Measurements from ENCODE around the gene ATG9B. TPM values are rescaled to one million over a fixed set of nuclear protein-coding genes. Genes with fewer than 3 reads are reported as not detected.

The ATG9B gene
- total and polyA plus RNA-seq, 9 of the 15 experiments (the other 6 are each of a cell fraction or from before 2014, with no cell fraction given), result 0.29 to 8.0 (median 2.1) TPM

- TF ChIP-seq YY1 (IDR thresholded peaks at IDR 0.05; ENCODE audit: borderline replicate concordance in 1 of 3, control insufficient read depth in 1 of 3, extremely low read depth in 1 of 3, insufficient read depth in 3 of 3, insufficient read length in 1 of 3, insufficient replicate concordance in 2 of 3, low read depth in 1 of 3, low read length in 2 of 3), result peak in 2 of 3 experiments; percentile 42 to 71
- TF ChIP-seq CHD7 (IDR thresholded peaks at IDR 0.05; ENCODE audit: low read depth, low read length), result peak; percentile 15
- TF ChIP-seq GABPB1 (CRISPR knock-in tag; IDR thresholded peaks at IDR 0.05), result peak; percentile 73
- TF ChIP-seq CAMTA2 (CRISPR knock-in tag; conservative IDR thresholded peaks at IDR 0.05), result 0 out of 2 replicates have a peak, but pooled peaks have one; percentile 19
- TF ChIP-seq, protein P1, sequence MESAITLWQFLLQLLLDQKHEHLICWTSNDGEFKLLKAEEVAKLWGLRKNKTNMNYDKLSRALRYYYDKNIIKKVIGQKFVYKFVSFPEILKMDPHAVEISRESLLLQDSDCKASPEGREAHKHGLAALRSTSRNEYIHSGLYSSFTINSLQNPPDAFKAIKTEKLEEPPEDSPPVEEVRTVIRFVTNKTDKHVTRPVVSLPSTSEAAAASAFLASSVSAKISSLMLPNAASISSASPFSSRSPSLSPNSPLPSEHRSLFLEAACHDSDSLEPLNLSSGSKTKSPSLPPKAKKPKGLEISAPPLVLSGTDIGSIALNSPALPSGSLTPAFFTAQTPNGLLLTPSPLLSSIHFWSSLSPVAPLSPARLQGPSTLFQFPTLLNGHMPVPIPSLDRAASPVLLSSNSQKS (CRISPR knock-in tag; IDR thresholded peaks at IDR 0.05), result no peak
- TF ChIP-seq KLF16 (IDR thresholded peaks at IDR 0.05), result peak; percentile 39; the same call in 1 of the 2 replicates
- no peak for TF ChIP-seq NR4A1 (CRISPR knock-in tag; IDR thresholded peaks at IDR 0.05)
- peak; percentile 79 for TF ChIP-seq NR4A1 (tag; IDR thresholded peaks at IDR 0.05)
- no peak for TF ChIP-seq ZC3H8 (IDR thresholded peaks at IDR 0.05)
- TF ChIP-seq GTF2F1 (IDR thresholded peaks at IDR 0.05; ENCODE audit: low read depth, low read length), result peak; percentile 53; the same call in 1 of the 2 replicates
- no peak for TF ChIP-seq SRSF1 (IDR thresholded peaks at IDR 0.05; ENCODE audit: low read depth, low read length)
- TF ChIP-seq SMAD1 (IDR thresholded peaks at IDR 0.05; ENCODE audit: low read depth, low read length, partially characterized antibody), result no peak
- TF ChIP-seq EGR1 (conservative IDR thresholded peaks at IDR 0.05), result peak; percentile 94
- TF ChIP-seq ILK (tag; IDR thresholded peaks at IDR 0.05; ENCODE audit: borderline replicate concordance, low read depth), result no peak
- peak; percentile 30 for TF ChIP-seq CBFA2T3 (IDR thresholded peaks at IDR 0.05)
Measured at GRCh38 chr7:150974468-150975391, 49.6 kb downstream of the ATG9B start (continued).
